Osteocyte (in vitro differentiated cells): ENCODE measurements around the gene BCR. TPM values are rescaled to one million over a fixed set of nuclear protein-coding genes. Genes with fewer than 3 reads are reported as not detected.

Experiments used
- DNase-seq: peaks from one replicate; pipeline ENCODE4 v3.0.0; 2021; ENCODE audit warnings: mixed read lengths; ENCODE audit not compliant: unreplicated experiment; ENCODE audit errors: extremely low spot score
- H3K27ac Mint-ChIP-seq: one replicate; pipeline ENCODE4 v1.8.0; 2021; ENCODE audit warnings: mild to moderate bottlenecking, mixed read lengths; ENCODE audit not compliant: unreplicated experiment
- H3K27me3 Mint-ChIP-seq: one replicate; pipeline ENCODE4 v1.8.0; 2021; ENCODE audit warnings: mixed read lengths; ENCODE audit not compliant: unreplicated experiment
- H3K36me3 Mint-ChIP-seq: one replicate; pipeline ENCODE4 v1.8.0; 2021; ENCODE audit warnings: mixed read lengths; ENCODE audit not compliant: unreplicated experiment
- H3K4me1 Mint-ChIP-seq: one replicate; pipeline ENCODE4 v1.8.0; 2021; ENCODE audit warnings: mixed read lengths; ENCODE audit not compliant: unreplicated experiment
- H3K4me3 Mint-ChIP-seq: one replicate; pipeline ENCODE4 v1.8.0; 2021; ENCODE audit warnings: mild to moderate bottlenecking, moderate library complexity, mixed read lengths; ENCODE audit not compliant: unreplicated experiment
- H3K9me3 Mint-ChIP-seq: one replicate; pipeline ENCODE4 v1.8.0; 2021; ENCODE audit warnings: mixed read lengths; ENCODE audit not compliant: unreplicated experiment
- total RNA-seq: library from RNA; stranded (reverse); gene quantifications from 2 replicates; pipeline ENCODE4 v1.2.1, GENCODE V29; 2021
- TF ChIP-seq, protein P1 (sequence below): fragments of 200-600 bp; sonication (generic); IDR thresholded peaks from 2 replicates; pipeline ENCODE4 v1.5.0; 2021; ENCODE audit warnings: antibody characterized with exemption, mild to moderate bottlenecking, moderate library complexity

Gene BCR
- total RNA-seq, 1 donor from 2014 or later, result 35.3 TPM

DNA sequence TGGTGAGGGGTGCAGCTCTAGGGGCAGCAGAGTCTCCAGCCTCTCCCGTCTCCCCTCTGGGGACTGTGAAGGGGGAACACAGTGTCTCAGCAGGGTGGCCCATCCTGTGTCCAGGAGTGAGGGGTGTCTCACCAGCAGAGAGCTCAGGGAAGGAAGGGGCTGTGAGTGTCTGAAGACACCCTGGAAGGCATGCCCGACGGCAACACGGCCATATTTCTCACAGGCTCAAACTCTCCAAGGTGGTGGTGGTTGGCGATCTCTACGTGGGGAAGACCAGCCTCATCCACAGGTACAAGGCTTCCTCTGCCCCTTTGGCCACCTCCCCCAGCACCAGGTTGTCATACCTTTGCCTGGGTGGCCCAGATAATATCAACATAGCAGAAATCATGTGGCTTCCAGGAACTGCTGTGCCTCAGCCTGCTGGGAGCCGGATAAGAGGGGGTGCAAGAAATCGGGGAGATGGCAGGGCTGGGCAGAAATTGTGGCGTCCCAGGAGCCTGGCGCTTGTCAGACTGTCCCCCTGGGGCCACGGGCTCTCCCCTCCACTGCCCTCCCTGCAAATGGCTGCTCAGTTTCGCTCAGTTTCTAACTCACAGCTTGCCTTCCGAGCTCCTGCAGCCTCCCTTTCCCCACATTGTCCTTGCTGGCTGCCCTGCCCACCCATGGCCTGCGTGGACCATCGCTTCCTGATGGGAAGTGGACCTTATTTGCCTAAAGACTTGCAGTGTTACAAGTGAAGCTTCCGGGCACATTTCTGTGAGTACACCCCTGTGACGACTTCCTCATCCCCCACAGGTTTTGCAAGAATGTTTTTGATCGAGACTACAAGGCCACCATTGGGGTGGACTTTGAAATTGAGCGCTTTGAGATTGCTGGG lies 27.8 kb upstream of the BCR start:
- peaks cover 4% of the 10 kb centered on the region for H3K36me3 Mint-ChIP-seq
- no peaks in the 10 kb centered on the region for H3K9me3 Mint-ChIP-seq
- peaks cover 3% of the 10 kb centered on the region for H3K4me1 Mint-ChIP-seq
- TF ChIP-seq, protein P1, sequence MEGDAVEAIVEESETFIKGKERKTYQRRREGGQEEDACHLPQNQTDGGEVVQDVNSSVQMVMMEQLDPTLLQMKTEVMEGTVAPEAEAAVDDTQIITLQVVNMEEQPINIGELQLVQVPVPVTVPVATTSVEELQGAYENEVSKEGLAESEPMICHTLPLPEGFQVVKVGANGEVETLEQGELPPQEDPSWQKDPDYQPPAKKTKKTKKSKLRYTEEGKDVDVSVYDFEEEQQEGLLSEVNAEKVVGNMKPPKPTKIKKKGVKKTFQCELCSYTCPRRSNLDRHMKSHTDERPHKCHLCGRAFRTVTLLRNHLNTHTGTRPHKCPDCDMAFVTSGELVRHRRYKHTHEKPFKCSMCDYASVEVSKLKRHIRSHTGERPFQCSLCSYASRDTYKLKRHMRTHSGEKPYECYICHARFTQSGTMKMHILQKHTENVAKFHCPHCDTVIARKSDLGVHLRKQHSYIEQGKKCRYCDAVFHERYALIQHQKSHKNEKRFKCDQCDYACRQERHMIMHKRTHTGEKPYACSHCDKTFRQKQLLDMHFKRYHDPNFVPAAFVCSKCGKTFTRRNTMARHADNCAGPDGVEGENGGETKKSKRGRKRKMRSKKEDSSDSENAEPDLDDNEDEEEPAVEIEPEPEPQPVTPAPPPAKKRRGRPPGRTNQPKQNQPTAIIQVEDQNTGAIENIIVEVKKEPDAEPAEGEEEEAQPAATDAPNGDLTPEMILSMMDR, result no peak
- no peak for DNase-seq
- H3K27ac Mint-ChIP-seq, result no peak overlapping the region
- H3K27me3 Mint-ChIP-seq, result no peaks in the 10 kb centered on the region
- H3K4me3 Mint-ChIP-seq, result no peak overlapping the region

DNA sequence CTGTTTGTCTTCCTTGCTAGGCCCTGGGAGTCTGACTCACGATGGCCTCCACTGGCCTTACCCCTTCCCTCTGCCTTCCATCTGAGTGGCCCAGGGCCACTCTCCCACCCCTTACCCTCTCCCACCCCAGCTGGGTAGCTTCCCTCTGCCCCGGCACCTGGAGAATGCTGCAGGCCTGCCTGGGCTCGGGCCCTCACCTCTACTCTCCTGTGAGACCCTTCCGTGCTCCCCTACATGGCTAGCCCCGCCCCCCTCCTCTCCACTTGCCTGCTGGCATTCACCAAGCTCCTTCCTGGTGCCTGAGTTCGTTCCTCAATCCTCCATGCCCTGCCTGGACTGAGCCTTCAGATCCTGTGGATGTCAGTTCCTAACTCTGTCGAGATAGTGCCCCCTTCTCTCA lies 26.3 kb upstream of the BCR start:
- TF ChIP-seq, protein P1, result no peak
- H3K27me3 Mint-ChIP-seq, result no peaks in the 10 kb centered on the region
- no peaks in the 10 kb centered on the region for H3K9me3 Mint-ChIP-seq
- no peak overlapping the region for H3K4me3 Mint-ChIP-seq
- peaks cover 4% of the 10 kb centered on the region for H3K36me3 Mint-ChIP-seq
- H3K4me1 Mint-ChIP-seq, result no peaks in the 10 kb centered on the region
- DNase-seq, result no peak
- H3K27ac Mint-ChIP-seq, result no peak overlapping the region

DNA sequence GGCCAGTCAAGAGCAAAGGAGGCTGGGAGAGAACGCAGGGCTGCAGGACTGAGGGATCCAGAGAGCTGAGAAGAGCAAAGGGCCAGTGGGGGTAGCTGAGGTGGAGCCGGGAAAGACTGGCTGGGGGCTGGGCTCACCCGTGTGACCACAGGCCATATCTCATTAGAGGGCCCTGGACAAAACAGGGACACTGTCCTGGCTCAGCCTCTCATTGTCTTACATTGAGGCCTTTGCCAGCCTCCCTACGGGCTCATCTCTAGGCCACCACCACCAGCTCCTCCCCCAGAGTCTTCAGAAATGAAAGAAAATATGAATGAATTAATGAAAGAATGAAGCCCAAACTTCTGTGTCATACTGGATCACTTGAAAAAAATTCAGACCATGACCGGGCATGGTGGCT lies 25.8 kb upstream of the BCR start:
- Mint-ChIP-seq H3K27ac (no peak overlapping the region), H3K27me3 (no peaks in the 10 kb centered on the region), H3K4me1 (no peaks in the 10 kb centered on the region), H3K4me3 (no peak overlapping the region), H3K36me3 (peaks cover 4% of the 10 kb centered on the region), H3K9me3 (no peaks in the 10 kb centered on the region)
- no peak for DNase-seq
- TF ChIP-seq, protein P1, result no peak

DNA sequence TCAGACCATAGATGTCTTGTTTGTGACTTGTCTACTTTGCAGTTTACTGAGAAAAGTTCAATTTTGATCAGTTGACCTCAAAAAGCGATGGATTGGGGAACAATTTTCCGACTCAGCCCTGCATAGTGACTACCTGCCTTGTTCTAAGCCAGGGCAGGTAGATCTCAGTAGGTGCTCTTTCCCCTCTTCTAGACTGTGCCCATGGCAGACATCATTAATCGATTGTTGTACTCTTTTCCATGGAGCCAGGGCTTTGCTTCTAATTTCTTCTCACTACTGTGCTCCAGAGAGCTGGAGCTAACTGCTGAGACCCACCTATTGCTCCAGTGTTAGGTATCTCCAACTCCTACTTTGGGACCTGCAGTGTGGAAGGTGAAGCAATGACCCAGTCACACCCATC lies 25.2 kb upstream of the BCR start:
- Mint-ChIP-seq H3K4me3 (no peak overlapping the region), H3K36me3 (peaks cover 2% of the 10 kb centered on the region), H3K27me3 (no peaks in the 10 kb centered on the region), H3K9me3 (no peaks in the 10 kb centered on the region), H3K4me1 (no peaks in the 10 kb centered on the region), H3K27ac (no peak overlapping the region)
- no peak for DNase-seq
- TF ChIP-seq, protein P1, result no peak

DNA sequence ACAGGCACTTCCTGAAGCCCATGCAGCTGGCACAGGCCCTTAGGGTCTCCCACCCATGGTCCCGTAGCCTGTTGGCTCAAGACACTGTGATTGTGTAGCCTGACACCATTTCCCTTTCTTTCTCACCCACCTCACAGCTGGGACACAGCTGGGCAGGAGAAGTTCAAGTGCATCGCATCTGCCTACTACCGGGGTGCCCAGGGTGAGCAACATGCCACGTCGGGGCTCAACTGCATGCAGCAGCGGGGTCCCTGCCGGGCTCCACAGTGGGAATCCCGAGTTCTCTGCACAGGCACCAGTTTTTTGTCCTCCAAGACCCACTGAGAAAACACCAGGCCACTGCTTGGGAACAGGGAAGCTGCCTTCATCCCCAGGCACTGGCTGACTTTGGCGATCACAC lies 24.5 kb upstream of the BCR start:
- TF ChIP-seq, protein P1, result no peak
- Mint-ChIP-seq H3K4me1 (no peaks in the 10 kb centered on the region), H3K27me3 (no peaks in the 10 kb centered on the region), H3K36me3 (peaks cover 2% of the 10 kb centered on the region), H3K4me3 (no peak overlapping the region), H3K27ac (no peak overlapping the region), H3K9me3 (no peaks in the 10 kb centered on the region)
- no peak for DNase-seq
